Smooth muscle cell of trachea (primary cell): ENCODE data around the gene ADA. TPM values are rescaled to one million over a fixed set of nuclear protein-coding genes. Genes with fewer than 3 reads are reported as not detected.

Source experiments
- total RNA-seq: library from RNA; depleted of rRNA; stranded (reverse); fragments of >200 nt; gene quantifications from 2 replicates; pipeline ENCODE4 v1.2.1, GENCODE V29; 2014

ADA gene
- 2.6 and 12.2 TPM in 2 replicates for total RNA-seq

GRCh38 chr20:44651684-44652423, at the start of gene ADA:
TSS of gene ADA (minus strand) at chr20:44651699. CDS start at chr20:44651607, 92 bp downstream.

GRCh38 chr20:44582311-44583025, 69.0 kb downstream of the ADA start, which contains the start of gene PKIG:
TSS of gene PKIG (plus strand) at chr20:44582579. CDS start at chr20:44614557, 31,978 bp downstream.

Other genes starting within 250 kb of the ADA start
- gene TTPAL, start 175.8 kb downstream of the ADA start, total RNA-seq = 17.2 and 20.3 TPM in 2 replicates
- 92.4 and 144 TPM in 2 replicates for gene SERINC3, start 129.6 kb downstream of the ADA start, total RNA-seq
- gene PKIG, start 69.1 kb downstream of the ADA start, total RNA-seq = 129 and 140 TPM in 2 replicates
- gene CCN5, start 63.7 kb upstream of the ADA start, total RNA-seq = 7.4 and 25.3 TPM in 2 replicates
- gene KCNK15, start 94.2 kb upstream of the ADA start, total RNA-seq = 0.29 and 1.3 TPM in 2 replicates
- gene RIMS4, start 158.8 kb upstream of the ADA start, total RNA-seq = under 0.01 and 0.17 TPM in 2 replicates
- gene YWHAB, start 234.0 kb upstream of the ADA start, total RNA-seq = 88.7 and 158 TPM in 2 replicates